NCI-H526 treated with DMSO at 0.1 percent for 48 hours (cell line): ENCODE results near the gene COL11A2.

Experiments used
- DNase-seq: peaks from one replicate; lab custom pipeline; 2025; lab: John Stamatoyannopoulos, UW

The COL11A2 gene

DNA sequence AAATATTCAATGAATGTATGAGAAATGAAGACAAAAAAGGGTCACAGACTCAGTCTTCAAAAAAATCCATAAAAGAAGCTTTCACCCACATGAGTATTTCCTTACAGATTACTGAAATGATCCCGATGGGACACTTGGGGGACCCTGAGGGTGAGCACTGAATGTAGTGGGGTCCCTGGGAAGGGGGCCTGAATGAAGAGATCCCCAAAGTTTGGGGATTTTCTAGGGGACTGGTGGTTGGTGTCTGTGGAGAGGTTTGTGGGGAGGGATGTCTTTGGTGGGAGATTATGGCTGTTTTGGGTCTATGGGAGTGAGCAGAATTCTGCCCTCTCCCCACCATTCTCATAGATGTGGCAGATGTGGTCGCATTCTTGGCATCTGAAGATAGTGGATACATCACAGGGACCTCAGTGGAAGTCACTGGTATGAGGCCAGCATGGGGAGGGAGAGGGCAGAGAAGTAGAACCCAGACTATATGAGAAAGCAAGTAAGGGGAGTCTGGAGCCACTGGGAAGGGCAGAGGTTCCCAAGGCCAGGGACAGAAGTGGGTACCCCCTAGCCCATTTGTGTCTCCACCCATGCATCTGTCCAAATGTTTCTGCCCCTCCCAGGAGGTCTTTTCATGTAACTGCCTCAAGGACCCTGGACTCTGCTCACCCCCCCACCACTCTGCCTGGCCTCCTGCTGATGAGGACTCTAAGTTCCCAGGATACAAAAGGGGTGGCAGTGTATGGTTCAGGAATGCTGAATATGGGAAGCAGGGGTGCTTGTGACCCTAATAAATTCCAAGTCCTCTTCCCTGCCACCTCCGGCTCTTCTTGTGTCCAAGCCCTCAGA lies 14.0 kb upstream of the COL11A2 start:
- no peak for DNase-seq

DNA sequence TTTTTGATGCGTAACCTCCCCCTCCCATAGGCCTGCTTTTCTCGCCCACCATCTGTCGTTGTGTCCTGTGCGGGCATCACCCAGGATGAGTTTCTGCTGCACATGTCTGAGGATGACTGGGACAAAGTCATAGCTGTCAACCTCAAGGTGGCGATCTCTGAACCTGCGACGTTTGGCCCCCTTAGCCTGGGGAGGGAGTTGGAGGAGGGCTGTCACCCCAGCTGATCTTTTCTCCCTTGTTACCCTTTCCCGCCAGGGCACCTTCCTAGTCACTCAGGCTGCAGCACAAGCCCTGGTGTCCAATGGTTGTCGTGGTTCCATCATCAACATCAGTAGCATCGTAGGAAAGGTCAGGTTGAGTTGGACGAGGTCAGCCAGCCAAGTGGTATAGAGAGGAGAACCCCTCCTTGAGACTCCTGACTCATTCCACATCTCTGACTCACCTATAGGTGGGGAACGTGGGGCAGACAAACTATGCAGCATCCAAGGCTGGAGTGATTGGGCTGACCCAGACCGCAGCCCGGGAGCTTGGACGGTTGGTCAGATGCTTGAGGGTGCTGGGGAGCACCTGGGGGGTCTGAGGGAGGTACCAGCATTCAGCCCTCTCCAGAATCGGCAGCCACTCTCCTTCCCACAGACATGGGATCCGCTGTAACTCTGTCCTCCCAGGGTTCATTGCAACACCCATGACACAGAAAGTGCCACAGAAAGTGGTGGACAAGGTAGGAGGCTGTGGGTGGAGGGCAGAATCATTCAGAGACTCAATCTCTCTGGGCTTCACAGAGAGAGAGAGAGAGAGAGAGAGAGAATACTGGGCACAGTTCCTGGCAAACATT lies 13.1 kb upstream of the COL11A2 start:
- no peak for DNase-seq

DNA sequence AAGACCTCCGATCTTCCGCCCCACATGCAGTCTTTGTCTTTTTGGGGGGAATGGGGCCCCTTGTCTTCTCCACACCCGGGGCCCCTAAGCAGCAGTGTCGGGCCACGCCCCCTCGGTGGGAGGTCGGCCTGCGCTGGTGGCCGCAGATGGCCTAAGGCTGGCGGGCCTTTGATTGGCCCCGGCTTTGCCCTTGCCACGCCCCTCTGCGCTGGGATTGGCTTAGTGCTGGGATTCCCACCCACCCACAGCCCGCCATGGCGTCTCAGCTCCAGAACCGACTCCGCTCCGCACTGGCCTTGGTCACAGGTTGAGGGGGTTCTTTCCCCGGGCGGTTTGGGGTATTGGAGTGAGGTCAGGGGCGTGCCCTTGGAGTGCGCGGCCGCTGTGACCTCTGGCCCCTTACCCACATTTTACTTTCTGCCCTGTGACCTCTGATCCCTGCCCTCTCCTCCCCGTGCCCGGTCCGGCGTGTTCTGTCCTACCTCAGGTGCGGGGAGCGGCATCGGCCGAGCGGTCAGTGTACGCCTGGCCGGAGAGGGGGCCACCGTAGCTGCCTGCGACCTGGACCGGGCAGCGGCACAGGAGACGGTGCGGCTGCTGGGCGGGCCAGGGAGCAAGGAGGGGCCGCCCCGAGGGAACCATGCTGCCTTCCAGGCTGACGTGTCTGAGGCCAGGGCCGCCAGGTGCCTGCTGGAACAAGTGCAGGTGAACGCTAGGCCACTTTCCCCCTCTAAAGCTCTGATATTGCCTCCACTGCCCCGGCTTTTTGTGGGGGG lies 12.3 kb upstream of the COL11A2 start, which contains the start of gene HSD17B8:
Gene HSD17B8 (plus strand): TSS at position 241 of the 776 bp plus-strand sequence. CDS start 14 bp downstream, at position 255.
- DNase-seq = peak; percentile 72

GRCh38 chr6:33204165-33204414 lies 11.8 kb upstream of the COL11A2 start:
- DNase-seq = no peak

GRCh38 chr6:33203443-33204164 lies 11.3 kb upstream of the COL11A2 start:
- DNase-seq = no peak

GRCh38 chr6:33202799-33203198 lies 10.5 kb upstream of the COL11A2 start:
- no peak for DNase-seq

GRCh38 chr6:33201935-33202334 lies 9.7 kb upstream of the COL11A2 start:
- DNase-seq = no peak

GRCh38 chr6:33201147-33201545 lies 8.9 kb upstream of the COL11A2 start:
- no peak for DNase-seq

DNA sequence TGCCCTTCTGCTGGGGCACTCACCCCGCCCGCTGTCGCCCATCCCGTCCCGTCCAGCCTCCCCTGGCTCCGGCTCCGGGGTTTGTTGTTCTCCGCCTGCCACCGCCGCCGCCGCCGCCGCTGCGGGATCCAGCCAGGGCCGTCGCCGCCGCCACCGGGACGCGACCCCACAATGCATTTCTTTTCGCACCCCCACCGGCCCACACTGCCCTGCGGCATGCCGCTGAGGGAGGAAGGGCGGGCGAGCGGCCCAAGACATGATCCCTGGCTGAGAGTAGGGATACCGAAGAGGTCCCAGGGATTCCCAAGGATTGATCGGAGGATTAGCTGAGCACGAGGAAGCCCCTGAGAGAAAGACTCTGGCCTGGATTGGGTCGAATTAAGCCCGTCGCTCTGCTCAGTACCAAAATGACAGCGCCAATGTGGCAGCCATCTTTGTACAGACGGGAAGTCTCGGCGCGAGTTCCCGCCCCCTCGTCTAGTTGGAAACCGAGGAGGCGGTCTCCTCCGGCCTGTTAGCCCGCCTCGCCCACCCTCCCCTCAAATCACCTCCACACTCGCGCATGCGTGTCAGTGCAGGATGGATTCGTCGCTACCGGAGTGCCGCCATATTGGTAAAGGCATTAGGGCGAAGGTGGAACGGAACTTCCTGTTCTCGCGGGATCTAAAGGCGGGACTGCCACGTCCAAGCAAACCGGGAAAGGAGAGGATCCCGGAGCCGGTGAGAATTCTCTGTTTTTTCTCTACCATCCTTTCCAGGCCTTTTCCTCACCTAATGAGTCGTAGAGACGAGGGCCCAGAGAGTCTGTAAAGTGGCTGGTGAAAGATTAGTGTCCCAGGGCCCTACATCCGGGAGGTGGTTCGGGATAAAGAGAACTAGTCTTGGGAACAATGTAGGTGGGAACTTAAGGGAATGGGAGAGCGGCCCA lies 8.2 kb upstream of the COL11A2 start, which contains the start of the genes RXRB and SLC39A7:
Gene RXRB (minus strand): TSS at position 447 of the 928 bp plus-strand sequence. CDS start 189 bp downstream, at position 258.
Gene SLC39A7 (plus strand): TSS at position 649 of the 928 bp plus-strand sequence. CDS start 379 bp downstream, outside the sequence.
- peak; percentile 94 for DNase-seq

- peak; percentile 48 for DNase-seq
Measured at GRCh38 chr6:33199687-33200218, 7.5 kb upstream of the COL11A2 start.

DNA sequence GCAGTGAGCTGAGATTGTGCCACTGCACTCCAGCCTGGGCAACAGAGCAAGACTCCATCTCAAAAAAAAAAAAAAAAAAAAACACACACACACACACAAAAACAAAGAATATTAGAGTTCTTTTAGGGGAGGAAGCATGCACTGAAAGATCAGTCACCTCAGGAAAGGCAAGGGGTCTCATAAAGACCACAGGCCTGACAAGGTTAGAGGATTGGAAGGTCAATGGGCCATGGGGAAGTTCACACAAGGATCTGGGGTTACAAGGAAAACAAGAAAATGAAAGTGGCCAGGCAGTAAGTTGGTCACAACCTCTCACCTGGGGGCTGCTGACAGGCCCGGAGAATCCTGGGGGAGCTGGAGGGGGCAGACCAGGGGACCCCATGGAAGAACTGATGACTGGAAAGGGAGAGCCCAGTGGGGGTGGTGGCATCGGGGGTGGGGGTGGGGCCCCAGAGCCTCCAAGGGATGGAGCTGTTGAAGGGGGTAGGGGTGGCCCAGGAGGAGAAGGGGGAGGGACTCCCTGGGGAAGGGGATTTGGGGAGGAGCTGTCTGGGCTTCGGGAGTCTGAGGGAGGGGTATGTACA lies 6.7 kb upstream of the COL11A2 start:
- no peak for DNase-seq

- no peak for DNase-seq
Measured at GRCh38 chr6:33198159-33198852, 6.0 kb upstream of the COL11A2 start.

- DNase-seq = peak; percentile 70
Measured at GRCh38 chr6:33197431-33198048, 5.3 kb upstream of the COL11A2 start.

- DNase-seq = no peak
Measured at GRCh38 chr6:33195304-33196165, 3.3 kb upstream of the COL11A2 start.

DNA sequence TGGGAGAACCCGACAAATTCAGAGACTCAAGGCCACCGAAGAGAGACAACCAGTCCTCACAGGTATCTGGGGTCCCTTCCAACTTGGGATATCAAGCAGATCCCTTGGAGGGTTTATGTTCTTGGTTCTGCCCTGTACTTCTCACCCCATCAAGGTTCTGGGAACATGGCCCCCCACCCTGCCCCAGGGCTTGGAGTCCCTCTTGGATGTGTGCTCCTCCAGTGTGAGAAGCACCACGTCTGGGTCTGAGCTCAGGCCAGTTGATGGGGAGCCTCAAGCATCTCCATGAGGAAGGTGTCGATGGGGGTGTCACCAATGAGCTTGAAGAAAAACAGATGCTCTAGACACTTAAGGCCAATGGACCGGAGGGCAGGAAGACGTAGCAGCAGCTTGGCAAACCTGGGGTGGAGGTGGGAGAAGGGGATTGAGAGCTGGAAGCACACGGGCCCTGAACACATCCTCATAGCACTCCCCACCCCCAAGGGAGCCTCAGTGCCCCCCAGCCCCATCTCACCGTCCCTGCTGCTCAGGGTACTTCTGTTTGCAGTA lies 2.2 kb upstream of the COL11A2 start:
- no peak for DNase-seq

DNA sequence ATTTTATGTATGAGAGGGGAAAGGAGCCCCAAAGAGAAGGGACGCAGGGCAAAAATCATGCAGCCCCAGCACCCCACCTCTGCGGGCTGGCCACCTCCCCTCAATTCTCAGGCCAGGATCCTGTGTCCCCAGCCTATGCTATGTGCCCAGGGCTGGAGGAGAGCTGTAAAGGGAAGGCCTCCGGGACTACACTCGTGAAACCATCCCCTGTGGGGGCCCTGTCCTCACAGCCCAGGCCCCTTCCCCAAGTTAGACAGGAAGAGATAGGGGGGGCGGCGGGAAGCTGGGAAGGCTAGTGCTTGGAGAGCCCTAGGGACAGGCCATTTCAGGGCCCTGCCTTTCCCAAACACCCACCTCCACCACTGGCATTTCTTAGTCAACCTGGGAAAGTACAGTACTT lies 1.4 kb upstream of the COL11A2 start:
- no peak for DNase-seq
